T-helper 9 cell (primary cell): ENCODE results near the gene MPPED1.

Source experiments
- DNase-seq: peaks from one replicate; pipeline ENCODE4 v3.0.0-alpha.2; 2020

Gene MPPED1

DNA sequence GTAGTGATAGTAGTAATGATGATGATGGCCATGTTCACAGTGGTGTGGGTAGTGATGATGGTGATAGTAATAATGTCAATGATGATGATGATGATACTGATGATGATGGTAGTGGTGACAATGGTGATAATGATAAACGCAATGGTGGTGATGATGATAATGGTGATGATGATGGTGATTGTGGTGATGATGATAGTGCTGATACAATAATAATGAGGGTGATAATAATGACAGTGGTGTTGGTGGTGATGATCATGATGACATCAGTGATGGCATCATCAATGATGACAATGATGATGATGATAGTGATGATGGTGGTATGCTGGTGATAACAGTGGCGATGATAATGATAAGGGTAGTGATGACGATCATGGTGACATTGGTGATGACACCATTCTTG lies 92.3 kb downstream of the MPPED1 start:
- no peak for DNase-seq

DNA sequence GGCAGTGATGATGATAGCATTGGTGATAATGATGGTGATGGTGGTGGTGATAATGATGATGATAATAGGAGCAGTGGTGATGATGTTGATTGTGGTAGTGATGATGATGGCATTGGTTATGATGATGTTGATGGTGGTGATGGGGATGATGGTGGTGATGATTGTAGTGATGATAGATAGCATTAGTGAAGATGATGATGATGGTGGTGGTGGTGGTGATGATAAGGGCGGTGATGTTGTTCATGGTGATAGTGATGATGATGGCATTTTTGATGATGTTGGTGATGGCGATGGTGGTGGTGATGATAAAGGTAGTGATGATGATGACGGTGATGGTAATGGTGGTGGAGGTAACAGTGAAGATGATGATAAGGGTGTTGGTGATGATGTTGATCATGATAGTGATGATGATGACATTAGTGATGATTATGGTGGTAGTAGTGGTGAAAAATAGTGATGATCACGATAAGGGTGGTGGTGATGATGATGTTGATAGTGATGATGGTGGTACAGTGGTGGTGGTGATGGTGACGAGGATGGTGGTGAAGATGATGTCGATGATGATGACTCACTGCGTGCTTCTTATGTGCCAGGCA lies 93.0 kb downstream of the MPPED1 start:
- DNase-seq, result no peak

DNA sequence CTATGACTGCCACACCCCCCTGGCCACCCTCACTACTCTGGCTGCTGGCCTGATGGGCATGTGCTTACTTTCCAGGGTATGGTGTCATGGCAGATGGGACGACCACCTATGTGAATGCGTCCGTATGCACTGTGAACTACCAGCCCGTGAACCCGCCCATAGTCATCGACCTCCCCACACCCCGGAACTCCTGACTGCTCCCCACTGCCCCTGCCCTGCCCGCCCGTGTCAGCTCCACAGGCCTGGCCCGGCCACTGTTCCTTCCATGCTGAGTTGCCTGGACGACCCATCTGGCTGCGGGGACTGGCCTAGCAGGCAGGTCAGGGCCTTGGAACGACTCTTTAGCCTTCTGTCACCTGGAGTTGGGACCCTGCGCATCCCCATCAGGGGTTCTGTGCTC lies 93.6 kb downstream of the MPPED1 start:
- no peak for DNase-seq

DNA sequence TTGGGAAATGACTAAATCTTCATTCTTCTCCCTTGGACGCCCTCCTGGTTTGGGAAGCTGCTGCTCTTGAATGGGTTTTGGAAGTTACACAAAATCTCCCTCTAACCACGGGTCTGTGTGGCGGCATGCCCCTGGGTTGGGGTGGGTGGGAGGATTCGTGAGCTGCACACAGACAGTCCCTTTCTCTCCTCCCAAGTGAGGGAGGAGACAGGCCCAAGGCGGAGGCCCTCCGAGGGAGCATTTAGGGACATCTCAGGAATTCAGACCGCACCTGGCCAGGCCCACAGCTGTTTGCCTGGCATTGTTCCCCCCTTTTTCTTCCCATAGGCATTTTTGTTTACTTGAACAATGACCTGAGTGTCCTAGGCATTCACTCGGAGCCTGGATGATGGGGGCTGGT lies 94.1 kb downstream of the MPPED1 start:
- no peak for DNase-seq

DNA sequence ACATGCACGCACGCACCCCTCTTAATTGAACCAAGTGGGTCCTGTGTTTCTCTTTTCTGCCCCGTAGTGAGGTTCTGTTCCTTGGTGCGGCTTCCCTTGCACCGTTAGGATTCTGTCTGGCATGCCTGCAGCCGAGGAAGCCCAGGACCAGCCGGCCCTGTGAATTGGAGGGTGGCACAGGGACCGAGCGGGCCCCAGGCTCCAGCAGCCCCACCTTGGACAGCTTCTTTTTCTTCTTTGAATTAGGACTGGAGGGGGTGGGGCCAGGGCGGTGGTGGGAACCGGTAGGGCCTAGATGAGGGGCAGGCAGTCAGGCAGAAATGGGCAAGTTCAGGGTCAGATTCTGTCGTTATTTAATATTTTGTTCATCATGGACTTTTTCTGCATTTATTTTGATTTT lies 94.7 kb downstream of the MPPED1 start:
- no peak for DNase-seq

DNA sequence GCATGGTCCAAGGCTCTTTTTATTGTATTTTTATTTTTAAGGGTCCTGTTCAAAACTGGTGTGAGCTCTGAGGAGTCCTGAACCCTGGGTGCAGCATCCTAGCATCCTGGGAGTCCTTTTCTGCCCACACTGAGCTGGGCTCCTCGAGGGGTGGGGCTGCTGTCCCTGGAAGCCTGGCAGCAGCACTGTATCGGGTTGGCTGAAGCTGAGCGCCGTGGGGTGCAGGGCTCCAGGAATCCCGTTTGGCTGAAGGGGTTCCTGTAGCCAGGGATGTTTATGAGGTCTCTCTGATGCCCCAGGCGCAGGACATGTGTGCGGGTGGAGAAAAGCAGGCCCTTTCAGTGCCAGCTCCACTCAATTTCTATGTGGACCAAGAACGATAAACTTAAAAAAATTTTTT lies 95.4 kb downstream of the MPPED1 start:
- no peak for DNase-seq

DNA sequence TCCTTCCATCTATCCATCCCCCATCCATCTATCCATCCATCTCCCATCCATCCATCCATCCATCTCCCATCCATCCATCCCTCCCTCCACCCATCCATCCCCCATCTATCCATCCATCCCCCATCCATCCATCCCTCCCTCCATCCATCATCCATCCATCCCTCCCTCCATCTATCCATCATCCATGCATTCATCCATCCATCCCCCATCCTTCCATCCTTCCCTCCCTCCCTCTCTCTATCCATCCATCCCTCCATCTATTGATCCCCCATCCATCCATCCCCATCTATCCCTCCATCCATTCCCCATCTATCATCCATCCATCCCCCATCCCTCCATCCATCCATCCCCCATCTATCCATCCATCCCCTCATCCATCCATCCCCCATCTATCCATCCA lies 96.7 kb downstream of the MPPED1 start:
- no peak for DNase-seq

DNA sequence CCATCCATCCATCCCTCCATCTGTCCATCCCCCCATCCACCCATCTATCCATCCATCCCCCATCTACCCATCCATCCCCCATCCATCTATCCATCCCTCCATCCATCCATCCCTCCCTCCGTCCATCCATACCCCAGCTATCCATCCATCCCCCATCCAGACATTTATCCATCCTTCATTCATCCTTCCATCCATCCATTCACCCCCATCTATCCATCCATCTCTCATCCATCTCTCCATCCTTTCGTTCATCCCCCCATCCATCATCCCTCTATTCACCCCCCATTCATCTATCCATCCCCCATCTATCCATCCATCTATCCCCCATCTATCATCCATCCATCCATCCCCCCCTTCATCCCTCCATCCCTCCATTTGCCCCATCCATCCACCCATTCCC lies 97.5 kb downstream of the MPPED1 start:
- no peak for DNase-seq

DNA sequence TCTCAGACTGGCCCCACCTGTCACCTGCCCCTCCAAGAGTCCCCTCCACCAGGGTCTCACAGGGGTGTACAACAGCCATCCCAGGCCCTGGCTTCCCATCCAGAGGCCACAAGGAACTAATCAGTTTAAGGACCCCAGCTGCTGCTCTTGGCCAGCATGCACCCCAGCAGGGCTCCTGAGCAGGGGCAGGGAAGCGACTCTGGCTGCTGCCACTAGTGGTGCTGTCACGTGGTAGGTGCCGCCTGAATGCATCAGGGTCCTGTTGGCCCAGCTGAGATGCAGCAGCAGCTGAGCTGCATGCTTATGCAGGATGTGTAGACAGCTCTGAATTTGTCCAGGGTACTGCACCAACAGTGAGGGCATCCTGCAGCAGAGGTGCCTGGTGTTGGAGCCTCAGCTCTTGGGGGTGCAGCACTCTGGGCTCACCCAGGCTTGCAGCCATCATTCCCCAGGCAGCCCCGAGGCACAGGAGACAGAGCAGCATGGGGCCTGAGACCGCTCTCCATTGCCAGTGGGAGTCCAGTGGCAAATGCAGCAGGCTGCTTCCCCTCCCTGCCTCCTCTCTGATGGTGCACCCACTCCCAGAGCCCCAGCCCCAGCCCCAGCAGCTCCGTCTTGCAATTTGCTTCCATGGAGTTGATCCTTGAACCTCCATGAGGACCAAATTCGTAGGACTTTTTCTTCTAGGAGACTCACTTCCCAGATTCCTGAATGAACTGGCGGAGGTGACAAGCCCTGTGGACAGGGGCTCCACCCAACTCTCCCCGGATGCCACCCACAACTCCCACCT lies 98.7 kb downstream of the MPPED1 start:
- no peak for DNase-seq

DNA sequence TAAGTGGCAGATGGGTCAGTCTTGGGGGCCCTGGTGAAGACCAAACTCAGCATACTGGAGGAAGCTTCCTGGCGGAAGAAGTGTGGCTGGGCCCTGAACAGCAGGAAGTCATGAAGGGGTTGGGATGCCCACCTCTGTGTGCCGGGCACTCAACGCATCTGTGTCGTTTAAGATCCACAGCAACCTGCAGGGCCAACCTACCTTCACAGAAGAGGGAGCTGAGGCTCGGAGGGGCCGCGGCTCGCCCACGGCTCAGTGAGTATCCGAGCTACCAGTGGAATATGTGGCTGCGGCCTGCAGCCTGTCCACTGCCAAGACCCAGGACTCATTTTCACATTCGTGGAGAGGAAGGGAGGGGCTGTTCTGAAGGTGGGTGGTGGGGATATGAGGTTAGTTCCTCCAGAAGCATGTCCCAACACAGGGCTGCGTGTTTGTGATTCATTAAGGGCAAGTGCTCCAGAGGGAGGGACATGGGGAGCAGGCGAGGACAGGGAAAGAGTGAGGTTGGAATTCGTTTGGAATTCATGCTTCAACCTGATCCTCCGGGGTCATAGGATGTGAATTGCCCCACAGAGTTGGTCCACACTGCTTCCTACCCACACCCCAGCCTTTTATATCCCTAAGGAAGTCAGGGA lies 99.6 kb downstream of the MPPED1 start:
- no peak for DNase-seq

DNA sequence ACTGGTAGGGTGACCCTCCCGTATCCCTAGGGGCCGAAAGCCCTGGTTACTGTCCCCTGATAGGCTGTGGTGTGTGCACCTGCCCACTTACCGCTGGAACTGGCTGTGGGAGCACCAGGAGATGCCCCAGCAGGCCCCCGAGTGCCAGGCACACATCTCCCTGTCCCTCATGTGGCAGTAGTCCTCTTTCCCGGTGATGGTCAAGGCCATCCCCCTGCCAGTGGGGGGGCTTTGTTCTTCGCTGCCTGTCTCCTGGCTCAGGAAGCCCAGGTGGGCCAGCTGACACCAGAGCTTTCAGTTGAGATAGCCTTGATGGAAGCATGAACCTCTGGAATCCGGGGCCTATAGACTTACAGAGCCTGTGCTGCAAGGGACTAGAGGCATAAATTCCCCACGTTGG lies 100.5 kb downstream of the MPPED1 start:
- DNase-seq, result no peak

DNA sequence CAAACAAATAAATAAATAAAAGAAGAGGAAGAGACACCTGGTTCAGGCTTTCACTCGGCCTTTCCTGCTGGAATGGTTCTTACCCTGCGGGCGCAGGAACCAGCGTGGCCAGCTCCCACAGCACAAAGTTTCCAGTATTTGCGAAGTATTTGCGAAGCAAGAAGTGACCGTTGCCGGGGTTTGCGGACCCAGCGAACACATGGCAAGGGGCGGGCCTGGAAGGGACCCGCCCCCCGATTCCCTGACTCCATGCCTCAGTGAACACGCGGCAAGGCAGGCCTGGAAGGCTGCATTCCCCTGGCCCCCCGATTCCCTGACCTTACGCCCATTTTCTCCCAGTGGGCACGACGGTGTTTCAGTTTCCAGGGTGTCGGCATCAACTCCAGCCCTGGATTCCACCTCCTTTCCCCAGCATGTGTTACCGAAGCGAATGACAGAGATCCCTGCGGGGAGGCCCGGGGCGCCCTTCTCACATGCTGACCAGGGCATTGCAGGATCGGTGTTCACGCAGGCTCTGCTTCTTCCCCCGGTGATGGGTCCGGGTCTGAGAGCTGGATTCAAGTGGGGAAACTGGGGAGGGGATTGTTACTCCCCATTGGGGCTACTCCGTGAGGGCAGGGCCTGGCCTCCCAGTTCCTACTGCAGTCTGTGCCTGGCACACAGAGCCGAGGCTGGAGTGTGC lies 102.8 kb downstream of the MPPED1 start:
- DNase-seq, result no peak

DNA sequence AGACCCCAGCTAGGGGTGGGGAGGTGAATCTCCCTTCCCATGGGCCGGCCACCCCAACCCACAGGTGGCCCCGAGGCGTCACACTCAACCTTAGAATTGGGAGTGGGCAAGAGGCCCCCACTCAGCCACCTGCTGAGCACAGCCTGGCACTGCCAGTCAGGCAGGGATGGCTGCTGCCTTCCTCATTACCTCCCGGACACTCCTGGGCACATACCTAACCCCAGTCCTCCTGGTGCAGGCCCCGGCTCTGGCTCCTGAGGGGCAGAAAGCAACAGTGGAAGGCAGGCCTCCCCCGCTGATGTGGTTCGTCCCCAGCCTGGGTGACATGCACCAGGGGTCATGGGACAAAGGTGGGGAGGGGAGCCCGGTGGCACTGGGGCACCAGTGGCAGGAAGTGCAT lies 103.6 kb downstream of the MPPED1 start:
- no peak for DNase-seq

DNA sequence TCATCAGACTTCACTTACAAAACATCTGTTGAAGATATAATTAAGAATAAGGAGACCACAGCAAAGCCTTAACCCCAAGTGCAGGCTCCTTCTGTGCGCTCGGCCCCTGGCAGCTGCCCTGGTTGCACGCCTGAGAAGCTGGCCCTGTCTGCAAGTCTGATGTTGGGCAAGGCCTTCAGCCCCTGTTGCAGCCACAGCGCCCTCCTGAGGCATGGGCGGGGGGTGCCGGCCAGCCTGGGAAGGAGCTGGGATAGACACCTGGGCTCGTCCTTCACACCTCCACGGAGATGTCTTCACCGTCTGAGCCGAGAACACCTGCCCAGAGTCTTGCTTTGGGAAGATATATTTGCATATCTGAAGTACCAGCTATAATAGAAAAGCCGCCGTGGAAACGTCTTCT lies 104.1 kb downstream of the MPPED1 start:
- DNase-seq, result no peak

DNA sequence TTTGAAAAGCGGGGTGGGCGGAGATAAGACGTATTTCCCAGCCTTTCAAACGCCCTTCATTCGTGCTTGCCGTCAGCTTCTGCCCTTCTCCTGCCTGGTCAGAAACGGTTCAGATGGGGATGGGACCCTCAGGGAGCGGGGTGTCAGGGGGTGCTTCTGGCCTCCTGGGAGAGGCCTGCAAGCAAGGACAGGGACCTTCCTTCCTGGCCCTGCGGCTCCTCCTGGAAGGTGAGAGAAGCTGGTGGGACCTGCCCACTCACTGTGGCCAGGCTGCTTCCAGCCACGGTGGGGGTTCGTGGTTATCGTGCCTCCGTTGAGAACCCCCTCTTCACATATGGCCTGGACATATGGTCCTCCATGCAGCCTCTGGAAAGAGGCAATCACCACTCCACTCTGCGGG lies 104.6 kb downstream of the MPPED1 start:
- no peak for DNase-seq

DNA sequence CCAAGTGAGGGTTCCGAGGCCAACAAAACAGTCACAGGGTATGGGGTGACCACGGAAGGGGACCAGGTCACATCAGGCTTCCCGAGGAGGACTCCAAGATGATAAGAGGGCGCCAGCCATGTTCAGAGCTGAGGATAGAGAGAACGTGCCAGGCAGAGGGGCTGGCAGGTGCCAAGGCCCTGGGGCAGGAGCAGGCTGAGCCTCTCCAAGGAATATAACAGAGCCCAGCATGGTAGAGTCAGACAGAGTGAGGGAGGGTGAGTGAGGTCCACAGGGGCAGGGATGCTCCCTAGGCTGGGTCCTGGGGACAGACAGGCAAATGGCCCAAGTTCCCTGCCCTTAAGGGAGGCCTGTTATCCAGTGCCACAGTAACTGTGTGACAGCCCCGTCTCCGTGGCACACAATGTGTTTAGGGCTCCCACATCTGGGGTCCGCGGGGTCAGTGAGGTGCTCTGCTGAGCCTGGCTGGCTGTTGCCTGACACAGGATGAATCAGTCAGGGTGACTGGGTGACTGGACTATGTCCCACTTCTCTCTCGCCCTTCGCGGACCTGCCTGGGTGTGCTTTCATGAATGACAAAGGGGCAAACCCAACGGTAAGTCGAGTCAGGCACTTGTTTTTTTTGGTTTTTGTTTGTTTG lies 105.3 kb downstream of the MPPED1 start:
- no peak for DNase-seq

DNA sequence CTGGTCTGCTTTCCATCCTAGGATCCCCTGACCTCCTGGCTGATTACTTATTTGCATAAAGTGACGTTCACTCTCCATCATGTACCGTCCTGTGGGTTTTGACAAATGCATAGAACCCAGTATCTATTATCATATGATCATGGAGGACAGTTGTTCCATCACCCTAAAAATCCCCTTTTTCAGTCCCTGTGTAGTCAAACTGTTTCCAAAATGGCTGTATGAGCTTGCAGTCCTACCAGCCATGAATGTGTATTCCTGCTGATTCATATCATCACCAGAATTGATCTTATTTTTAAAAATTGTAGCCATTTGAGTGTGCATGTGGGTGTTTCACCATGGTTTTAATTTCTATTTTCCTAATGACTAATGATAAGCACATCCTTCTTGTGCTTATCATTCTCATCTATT lies 108.8 kb downstream of the MPPED1 start:
- no peak for DNase-seq

DNA sequence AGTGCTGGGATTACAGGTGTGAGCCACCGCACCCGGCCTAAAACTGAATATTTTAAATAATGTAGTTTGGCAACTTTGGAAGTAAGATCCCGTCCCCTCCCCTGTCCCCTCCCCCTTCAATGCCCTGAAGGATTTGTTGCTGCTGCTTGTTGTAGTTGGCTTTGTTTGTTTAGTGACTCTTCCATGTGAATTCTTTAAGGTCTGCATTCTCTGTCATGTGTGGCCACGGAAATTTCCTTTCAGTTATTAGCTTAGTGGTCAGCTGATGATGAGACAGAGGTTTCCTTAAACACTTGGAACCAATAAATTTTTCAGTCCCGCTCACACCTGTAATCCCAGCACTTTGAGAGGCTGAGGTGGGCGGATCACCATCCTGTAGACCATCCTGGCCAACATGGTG lies 109.9 kb downstream of the MPPED1 start:
- DNase-seq, result no peak

DNA sequence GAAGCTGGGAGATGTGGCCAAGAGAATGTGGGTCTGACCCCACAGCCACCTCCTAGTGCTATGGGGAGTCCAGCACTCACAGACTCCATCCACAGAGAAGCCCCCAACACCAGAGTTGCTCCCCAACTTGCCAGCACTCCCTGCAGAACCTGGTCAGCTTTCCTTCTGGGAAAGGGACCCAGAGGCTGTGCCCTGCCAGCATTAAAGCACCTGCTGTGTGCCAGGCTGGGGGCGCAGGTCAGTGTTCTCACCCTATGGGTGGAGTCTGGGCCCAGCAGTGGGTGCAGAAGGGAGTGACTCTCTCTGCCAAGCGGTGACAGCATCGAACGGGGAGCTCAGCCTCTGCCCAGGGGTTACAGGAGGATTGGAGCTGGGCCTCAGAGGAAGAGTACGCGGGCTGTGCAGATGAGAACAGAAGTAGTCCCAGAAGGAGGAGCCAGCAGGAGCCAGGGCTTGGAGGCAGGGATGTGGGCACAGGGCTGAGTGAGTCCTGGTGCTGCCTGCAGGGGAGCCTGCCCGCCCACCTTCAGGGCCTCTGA lies 114.4 kb downstream of the MPPED1 start:
- DNase-seq, result no peak

DNA sequence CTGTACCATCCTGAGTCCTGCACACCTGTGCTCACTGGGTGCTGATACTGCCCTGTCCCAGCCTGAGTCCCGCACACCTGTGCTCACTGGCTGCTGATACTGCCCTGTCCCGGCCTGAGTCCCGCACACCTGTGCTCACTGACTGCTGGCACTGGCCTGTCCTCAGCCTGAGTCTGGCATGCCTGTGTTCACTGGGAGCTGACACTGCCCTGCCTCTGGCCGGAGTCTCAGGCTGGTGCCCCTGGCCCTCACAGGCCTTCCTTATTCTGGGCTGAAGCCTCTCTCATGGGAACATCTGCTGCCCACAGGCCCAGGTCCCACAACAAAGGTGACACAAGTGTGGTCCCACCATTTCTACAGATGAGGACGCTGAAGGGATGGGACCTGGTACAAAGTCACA lies 115.1 kb downstream of the MPPED1 start:
- DNase-seq, result no peak

DNA sequence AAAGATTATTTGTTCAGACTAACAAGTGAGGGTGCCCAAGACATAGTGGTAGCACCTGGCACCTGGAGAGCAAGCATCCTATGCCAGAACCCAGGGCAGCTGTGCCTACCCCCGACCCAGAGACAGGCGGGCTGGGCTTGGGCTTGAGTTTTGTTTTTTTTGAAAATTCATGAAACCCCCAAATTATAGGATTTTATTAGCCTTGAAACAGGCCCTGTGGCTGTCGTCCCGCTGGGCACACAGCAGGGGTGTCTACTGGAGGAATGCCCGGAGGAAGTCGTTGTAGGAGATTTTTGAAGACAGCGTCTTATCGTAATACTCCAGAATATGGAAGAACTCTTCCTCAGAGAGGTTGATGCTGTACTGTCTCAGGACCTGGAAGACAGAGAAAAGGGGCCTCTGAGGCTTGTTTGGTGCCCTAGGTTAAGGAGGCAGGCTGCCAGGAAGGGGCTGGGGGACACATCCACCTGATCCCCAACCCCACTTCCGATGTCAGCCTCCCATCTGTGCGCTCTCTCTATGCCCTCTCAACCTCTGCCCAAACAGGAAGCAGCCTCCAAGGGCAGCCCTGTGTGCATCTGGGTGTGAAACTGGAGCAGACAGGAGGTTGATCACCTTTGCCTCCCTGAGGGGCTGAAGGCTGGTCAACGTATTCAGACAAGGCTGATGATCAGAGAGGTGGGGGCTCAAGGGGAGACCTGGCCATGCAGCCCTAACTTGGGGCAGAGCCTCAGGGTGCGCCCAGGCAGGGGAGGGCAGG lies 117.0 kb downstream of the MPPED1 start:
- DNase-seq, result no peak

DNA sequence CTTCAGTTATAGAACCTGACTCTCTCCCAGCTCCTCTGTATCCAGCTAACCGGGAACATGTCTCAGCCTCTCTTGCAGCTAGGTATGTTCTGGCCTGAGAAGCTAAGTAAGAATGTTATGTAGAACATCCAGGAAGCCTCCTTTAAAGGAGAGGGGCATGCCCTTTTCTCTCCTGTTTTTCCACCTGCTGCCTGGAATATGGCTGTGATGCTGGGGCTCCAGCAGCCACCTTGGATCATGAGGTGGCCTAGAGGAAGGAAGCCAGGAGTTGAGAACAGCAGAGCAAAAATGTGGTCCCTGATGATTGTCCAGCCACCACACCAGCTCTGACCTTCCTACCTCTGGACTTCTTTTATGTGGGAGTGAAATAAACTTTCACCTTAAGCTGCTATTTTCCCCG lies 117.6 kb downstream of the MPPED1 start:
- no peak for DNase-seq
